B cell (primary cell): ENCODE results near the gene CCBE1. TPM values are rescaled to one million over a fixed set of nuclear protein-coding genes. Genes with fewer than 3 reads are reported as not detected.

Source experiments
- ATAC-seq: fragments of 200-7000 bp; cut with Tn5 transposase; one replicate; pipeline ENCODE4 v1.10.0; 2021; ENCODE audit warnings: low read depth, mild to moderate bottlenecking, moderate number of reproducible peaks, moderate library complexity
- CTCF ChIA-PET: fragments of 350-600 bp; sonication (Branson Sonifier 250); formaldehyde crosslinking; loops from one replicate; lab custom pipeline; 2021; ENCODE audit warnings: antibody characterized with exemption, inconsistent platforms; lab: Charles Lee
- POLR2A ChIA-PET: fragments of 350-600 bp; sonication (Branson Sonifier 250); formaldehyde crosslinking; loops from one replicate; lab custom pipeline; 2021; ENCODE audit warnings: antibody characterized with exemption; lab: Charles Lee
- DNase-seq: peaks from one replicate; pipeline ENCODE4 v3.0.0; 2013
- H2AFZ ChIP-seq: 2 replicates; pipeline ENCODE4 v1.6.1; 2012; ENCODE audit warnings: mild to moderate bottlenecking, low read depth, low read length; ENCODE audit not compliant: insufficient read depth, poor library complexity, severe bottlenecking
- H3K27ac ChIP-seq, 2 donors: 1 replicate in 1 of 2; 2 replicates in 1 of 2; pipeline ENCODE4 v1.5.1; 2012 to 2013; ENCODE audit warnings: low read length in 2 of 2, mild to moderate bottlenecking in 2 of 2, moderate library complexity in 1 of 2
- H3K27me3 ChIP-seq, 4 experiments: fragments of 200-600 bp in 1 of 4; sonication (generic) in 1 of 4; replicated peaks in 1 of 4; 1 replicate in 2 of 4; 2 replicates in 2 of 4; pipeline versions ENCODE4 v1.6.1 to v1.7.0; 2013 to 2016; ENCODE audit warnings: low read length in 3 of 4, mild to moderate bottlenecking in 2 of 4, mixed read lengths in 1 of 4, moderate library complexity in 1 of 4; ENCODE audit not compliant: insufficient read depth in 4 of 4, control insufficient read depth in 3 of 4; ENCODE audit errors: control extremely low read depth in 1 of 4
- H3K36me3 ChIP-seq, 2 experiments: replicated peaks in 1 of 2; 1 replicate in 1 of 2; 2 replicates in 1 of 2; pipeline versions ENCODE4 v1.6.1 to v1.7.1; 2013; ENCODE audit warnings: low read length in 1 of 2; ENCODE audit not compliant: insufficient read depth in 2 of 2, control insufficient read depth in 1 of 2; ENCODE audit errors: control extremely low read depth in 1 of 2, extremely low read depth in 1 of 2
- H3K4me1 ChIP-seq, 2 donors: fragments of 200-600 bp in 1 of 2; sonication (generic) in 1 of 2; 1 replicate in 1 of 2; 2 replicates in 1 of 2; pipeline versions ENCODE4 v1.5.1 to v1.6.1; 2013 to 2017; ENCODE audit warnings: low read length in 2 of 2; ENCODE audit not compliant: control insufficient read depth in 2 of 2, insufficient read depth in 2 of 2
- H3K4me2 ChIP-seq: replicated peaks from 2 replicates; pipeline ENCODE3; 2012; ENCODE audit warnings: mild to moderate bottlenecking, low read depth, low read length; ENCODE audit not compliant: poor library complexity, severe bottlenecking
- H3K4me3 ChIP-seq, 5 experiments: fragments of 200-600 bp in 1 of 5; sonication (generic) in 1 of 5; 1 replicate in 3 of 5; 2 replicates in 2 of 5; pipeline versions ENCODE4 v1.5.1 to v1.7.0; 2011 to 2016; ENCODE audit warnings: low read length in 4 of 5, mild to moderate bottlenecking in 4 of 5, low read depth in 2 of 5, control low read depth in 1 of 5, moderate library complexity in 1 of 5; ENCODE audit not compliant: insufficient read depth in 1 of 5; ENCODE audit errors: control extremely low read depth in 1 of 5, extremely low read depth in 1 of 5
- H3K79me2 ChIP-seq: fragments of 200-600 bp; sonication (generic); one replicate; pipeline ENCODE4 v1.6.0; 2016; ENCODE audit warnings: low read length; ENCODE audit not compliant: control insufficient read depth, insufficient read depth
- H3K9ac ChIP-seq: fragments of 200-600 bp; sonication (generic); 2 replicates; pipeline ENCODE4 v1.6.1; 2017; ENCODE audit warnings: mild to moderate bottlenecking, low read length, moderate library complexity
- H3K9me3 ChIP-seq, 3 donors: one replicate each; pipeline versions ENCODE4 v1.6.1 to v1.7.1; 2013; ENCODE audit warnings: low read length in 2 of 3; ENCODE audit not compliant: control insufficient read depth in 2 of 3, insufficient read depth in 1 of 3; ENCODE audit errors: control extremely low read depth in 1 of 3
- H4K20me1 ChIP-seq: 2 replicates; pipeline ENCODE4 v1.6.0; 2012; ENCODE audit warnings: mild to moderate bottlenecking, low read length; ENCODE audit not compliant: insufficient read depth, control insufficient read depth, poor library complexity, severe bottlenecking
- H3K27ac Mint-ChIP-seq: one replicate; pipeline ENCODE4 v1.8.0; 2021; ENCODE audit warnings: mixed read lengths
- H3K27me3 Mint-ChIP-seq: one replicate; pipeline ENCODE4 v1.8.0; 2021; ENCODE audit warnings: mixed read lengths
- H3K4me1 Mint-ChIP-seq: one replicate; pipeline ENCODE4 v1.8.0; 2021; ENCODE audit warnings: mixed read lengths
- H3K4me3 Mint-ChIP-seq: one replicate; pipeline ENCODE4 v1.8.0; 2021; ENCODE audit warnings: mixed read lengths
- H3K9me3 Mint-ChIP-seq: one replicate; pipeline ENCODE4 v1.8.0; 2022; ENCODE audit warnings: mixed read lengths; ENCODE audit not compliant: insufficient read depth
- CTCF ChIP-seq: fragments of 200-600 bp; IDR thresholded peaks from one replicate; pipeline ENCODE4 v1.8.0; 2022; ENCODE audit warnings: antibody characterized with exemption, mild to moderate bottlenecking
- EZH2 ChIP-seq: IDR thresholded peaks from 2 replicates; pipeline ENCODE4 v1.6.1; 2012; ENCODE audit warnings: borderline replicate concordance, low read depth, mild to moderate bottlenecking, moderate library complexity, low read length; ENCODE audit not compliant: insufficient read depth, poor library complexity, severe bottlenecking
- WGBS: methylation state at CpG from one replicate; pipeline ENCODE4 v1.1.5; 2013; ENCODE audit warnings: missing lambda C conversion rate; ENCODE audit not compliant: insufficient coverage; 5-methylcytosine and 5-hydroxymethylcytosine counted together
- intact Hi-C: fragments of 100-400 bp; cut with micrococcal nuclease; formaldehyde crosslinking; loops from one replicate; pipeline ENCODE4 v1.10.0; 2022
- polyA plus RNA-seq: library from polyadenylated mRNA; depleted of rRNA; stranded (reverse); fragments of >200 nt; gene quantifications from 2 replicates; pipeline ENCODE4 v1.2.3, GENCODE V29; 2012
- total RNA-seq, 2 donors: library from RNA; stranded (reverse); fragments of 120-200 nt in 1 of 2; gene quantifications; 1 replicate in 1 of 2; 2 replicates in 1 of 2; pipeline versions ENCODE4 v1.2.3 to v1.2.4, GENCODE V29; 2013 to 2022

Gene CCBE1
- total and polyA plus RNA-seq, 2 donors (not counting 1 experiment from before 2014, with no cell fraction given): not detected

- Histone ChIP-seq H3K79me2 (no peaks in the 10 kb centered on the region), H3K4me3 (no peak overlapping the region), H3K4me1 (no peaks in the 10 kb centered on the region), H3K36me3 (no peaks in the 10 kb centered on the region), H3K9ac (no peak overlapping the region), H3K27ac (no peak overlapping the region), H3K9me3 (no peaks in the 10 kb centered on the region), H3K27me3 (peaks cover 0 to 7% (median 0%) of the 10 kb centered on the region in 4 experiments), H2AFZ (no peak overlapping the region), H4K20me1 (no peaks in the 10 kb centered on the region), H3K4me2 (no peak overlapping the region)
- no peak for TF ChIP-seq EZH2
- TF ChIP-seq CTCF: no peak
- Mint-ChIP-seq H3K27me3 (peaks cover 41% of the 10 kb centered on the region), H3K9me3 (no peaks in the 10 kb centered on the region), H3K4me1 (no peaks in the 10 kb centered on the region), H3K4me3 (no peak overlapping the region), H3K27ac (no peak overlapping the region)
- ATAC-seq: no peak
- intact Hi-C loops: no loop called here
- 90% methylated on average over 2 of the region's 2 CpGs for WGBS
- ChIA-PET CTCF (no interaction called here), POLR2A (no interaction called here)
- DNase-seq: no peak
These were observed 217.4 kb downstream of the CCBE1 start for GRCh38 chr18:59479776-59480175.

GRCh38 chr18:59478591-59478990, 218.6 kb downstream of the CCBE1 start:
- Histone ChIP-seq H4K20me1 (no peaks in the 10 kb centered on the region), H3K4me2 (no peak overlapping the region), H3K36me3 (no peaks in the 10 kb centered on the region), H3K27me3 (peaks cover 0 to 7% (median 0%) of the 10 kb centered on the region in 4 experiments), H3K4me1 (no peaks in the 10 kb centered on the region), H2AFZ (no peak overlapping the region), H3K9ac (no peak overlapping the region), H3K27ac (no peak overlapping the region), H3K4me3 (no peak overlapping the region), H3K79me2 (no peaks in the 10 kb centered on the region), H3K9me3 (no peaks in the 10 kb centered on the region)
- TF ChIP-seq EZH2: no peak
- no peak for TF ChIP-seq CTCF
- WGBS: no CpG with 5 or more reads among the region's 3 CpGs
- ChIA-PET CTCF (no interaction called here), POLR2A (no interaction called here)
- intact Hi-C loops: no loop called here
- DNase-seq (no peak), ATAC-seq (no peak)
- no peaks in the 10 kb centered on the region for H3K9me3 Mint-ChIP-seq
- no peaks in the 10 kb centered on the region for H3K4me1 Mint-ChIP-seq
- peaks cover 46% of the 10 kb centered on the region for H3K27me3 Mint-ChIP-seq
- no peak overlapping the region for H3K4me3 Mint-ChIP-seq
- H3K27ac Mint-ChIP-seq: no peak overlapping the region
